ENCODE measurements around the gene SLC1A2.

DNA sequence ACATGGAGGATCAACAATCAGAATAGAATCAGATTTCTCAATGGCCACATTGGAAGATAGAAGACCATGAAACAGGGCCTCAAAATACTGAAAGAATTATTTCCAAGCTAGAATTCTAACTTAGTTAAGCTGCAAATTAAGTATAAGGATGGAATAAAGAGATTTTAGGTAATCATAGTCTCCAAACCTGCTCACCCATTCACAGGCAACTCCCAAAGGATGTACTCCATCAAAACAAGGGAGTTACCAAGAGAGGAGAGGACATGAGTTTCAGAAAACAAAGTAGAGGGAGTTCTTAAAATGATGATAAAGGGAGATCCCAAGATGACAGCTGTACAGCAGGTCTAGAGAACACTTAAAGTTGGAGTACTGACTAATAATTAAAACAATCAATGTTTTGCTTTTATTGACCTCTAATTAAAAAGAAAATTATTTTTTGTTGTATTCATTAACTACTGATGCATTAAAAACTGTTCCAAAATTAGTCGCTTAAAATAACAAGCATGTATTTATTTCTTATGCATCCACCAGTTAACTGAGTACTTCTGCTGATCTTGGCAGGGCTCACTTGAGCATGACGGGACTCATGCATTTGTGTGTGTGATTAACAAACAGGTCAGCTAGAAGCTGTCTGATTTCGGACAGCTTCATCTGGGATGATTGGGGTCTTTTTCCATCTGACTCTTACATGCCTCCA, 184.8 kb downstream of the SLC1A2 start:
- TF ChIP-seq, protein P1, sequence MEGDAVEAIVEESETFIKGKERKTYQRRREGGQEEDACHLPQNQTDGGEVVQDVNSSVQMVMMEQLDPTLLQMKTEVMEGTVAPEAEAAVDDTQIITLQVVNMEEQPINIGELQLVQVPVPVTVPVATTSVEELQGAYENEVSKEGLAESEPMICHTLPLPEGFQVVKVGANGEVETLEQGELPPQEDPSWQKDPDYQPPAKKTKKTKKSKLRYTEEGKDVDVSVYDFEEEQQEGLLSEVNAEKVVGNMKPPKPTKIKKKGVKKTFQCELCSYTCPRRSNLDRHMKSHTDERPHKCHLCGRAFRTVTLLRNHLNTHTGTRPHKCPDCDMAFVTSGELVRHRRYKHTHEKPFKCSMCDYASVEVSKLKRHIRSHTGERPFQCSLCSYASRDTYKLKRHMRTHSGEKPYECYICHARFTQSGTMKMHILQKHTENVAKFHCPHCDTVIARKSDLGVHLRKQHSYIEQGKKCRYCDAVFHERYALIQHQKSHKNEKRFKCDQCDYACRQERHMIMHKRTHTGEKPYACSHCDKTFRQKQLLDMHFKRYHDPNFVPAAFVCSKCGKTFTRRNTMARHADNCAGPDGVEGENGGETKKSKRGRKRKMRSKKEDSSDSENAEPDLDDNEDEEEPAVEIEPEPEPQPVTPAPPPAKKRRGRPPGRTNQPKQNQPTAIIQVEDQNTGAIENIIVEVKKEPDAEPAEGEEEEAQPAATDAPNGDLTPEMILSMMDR (IDR thresholded peaks at IDR 0.05), result no peak
- TF ChIP-seq POLR2A (IDR thresholded peaks at IDR 0.05), result no peak

Data from thyroid gland (tissue), 4 donors.